ENCODE data around the gene PRPF40B. TPM values are rescaled to one million over a fixed set of nuclear protein-coding genes. Genes with fewer than 3 reads are reported as not detected.

The PRPF40B gene
- total and polyA plus RNA-seq, 2 experiments from 2014 or later: 11.1 to 30.1 TPM

DNA sequence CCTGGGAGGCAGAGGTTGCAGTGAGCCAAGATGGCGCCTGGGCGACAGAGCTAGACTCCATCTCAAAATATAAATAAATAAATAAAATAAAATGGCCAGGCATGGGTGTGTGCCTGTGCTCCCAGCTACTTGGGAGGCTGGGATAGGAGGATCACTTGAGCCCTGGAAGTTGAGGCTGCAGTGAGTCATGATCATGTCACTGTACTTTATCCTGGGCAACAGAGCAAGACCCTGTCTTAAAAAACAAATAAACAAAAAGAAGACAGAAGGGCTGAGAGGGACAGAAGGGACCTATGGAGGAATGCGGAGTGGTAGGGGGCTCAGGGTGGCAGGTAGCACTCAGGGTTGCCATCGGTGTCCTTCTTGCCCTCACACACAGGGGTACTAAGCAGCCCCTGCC, 40.8 kb downstream of the PRPF40B start:
- no peaks in the 10 kb centered on the region for H3K9me3 ChIP-seq (ENCODE audit: low read depth)
- WGBS (ENCODE audit: low lambda C conversion rate, missing lambda C conversion rate): 99% methylated on average over 4 of the region's 4 CpGs
- H3K4me2 ChIP-seq: no peak overlapping the region
- H2AFZ ChIP-seq: no peak overlapping the region
- H3K79me2 ChIP-seq: no peaks in the 10 kb centered on the region
- no peaks in the 10 kb centered on the region for H3K27me3 ChIP-seq
- H3K9me2 ChIP-seq (replicated peaks; ENCODE audit: insufficient read depth): no peaks in the 10 kb centered on the region
- no peak for DNase-seq (ENCODE audit: low spot score)
- H3K36me3 ChIP-seq (replicated peaks; ENCODE audit: insufficient read depth, low read depth): no peaks in the 10 kb centered on the region
- H3K4me1 ChIP-seq (ENCODE audit: insufficient read depth): peaks cover 10% of the 10 kb centered on the region
- H4K20me1 ChIP-seq (ENCODE audit: insufficient read depth, poor library complexity, severe bottlenecking): no peaks in the 10 kb centered on the region
- no peak for TF ChIP-seq EZH2phosphoT487 (IDR thresholded peaks at IDR 0.05; ENCODE audit: low read depth, severe bottlenecking, unreplicated experiment)
- TF ChIP-seq, protein P1, sequence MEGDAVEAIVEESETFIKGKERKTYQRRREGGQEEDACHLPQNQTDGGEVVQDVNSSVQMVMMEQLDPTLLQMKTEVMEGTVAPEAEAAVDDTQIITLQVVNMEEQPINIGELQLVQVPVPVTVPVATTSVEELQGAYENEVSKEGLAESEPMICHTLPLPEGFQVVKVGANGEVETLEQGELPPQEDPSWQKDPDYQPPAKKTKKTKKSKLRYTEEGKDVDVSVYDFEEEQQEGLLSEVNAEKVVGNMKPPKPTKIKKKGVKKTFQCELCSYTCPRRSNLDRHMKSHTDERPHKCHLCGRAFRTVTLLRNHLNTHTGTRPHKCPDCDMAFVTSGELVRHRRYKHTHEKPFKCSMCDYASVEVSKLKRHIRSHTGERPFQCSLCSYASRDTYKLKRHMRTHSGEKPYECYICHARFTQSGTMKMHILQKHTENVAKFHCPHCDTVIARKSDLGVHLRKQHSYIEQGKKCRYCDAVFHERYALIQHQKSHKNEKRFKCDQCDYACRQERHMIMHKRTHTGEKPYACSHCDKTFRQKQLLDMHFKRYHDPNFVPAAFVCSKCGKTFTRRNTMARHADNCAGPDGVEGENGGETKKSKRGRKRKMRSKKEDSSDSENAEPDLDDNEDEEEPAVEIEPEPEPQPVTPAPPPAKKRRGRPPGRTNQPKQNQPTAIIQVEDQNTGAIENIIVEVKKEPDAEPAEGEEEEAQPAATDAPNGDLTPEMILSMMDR (IDR thresholded peaks at IDR 0.05; ENCODE audit: poor library complexity): no peak
- no peak for TF ChIP-seq EZH2 (IDR thresholded peaks at IDR 0.05; ENCODE audit: borderline replicate concordance)
- H3K4me3 ChIP-seq: no peak overlapping the region
- no peak overlapping the region for H3K27ac ChIP-seq

DNA sequence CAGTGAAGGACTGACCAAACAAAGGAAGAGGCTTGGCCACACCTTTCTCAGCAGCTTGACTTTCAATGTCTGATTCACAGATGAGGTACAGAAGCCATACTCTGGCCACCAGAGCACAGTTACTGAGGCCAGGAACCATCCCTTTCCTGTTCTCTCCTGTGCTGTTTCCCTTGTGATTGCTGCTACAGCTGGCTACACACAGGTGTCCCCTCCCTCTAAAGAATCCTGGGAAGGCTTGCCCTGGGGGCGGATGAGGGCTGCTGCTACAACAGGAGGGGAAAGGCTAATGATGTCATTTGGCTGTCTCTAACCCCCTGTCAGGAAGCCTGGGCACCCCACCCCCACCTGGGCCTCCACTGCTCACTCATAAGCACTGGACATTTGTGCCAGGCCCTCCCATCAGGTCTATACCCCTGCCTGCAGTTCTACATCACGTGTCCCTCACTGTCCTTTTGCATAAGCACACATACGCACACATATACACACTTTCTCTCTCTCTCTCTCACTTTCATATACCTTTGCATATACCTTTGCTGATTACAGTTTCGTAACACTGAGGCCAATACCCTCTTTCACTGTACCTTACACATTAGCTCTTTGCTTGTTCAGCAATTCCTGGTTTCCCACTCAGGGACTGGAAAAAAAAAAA, 41.4 kb downstream of the PRPF40B start:
- no peaks in the 10 kb centered on the region for H3K9me3 ChIP-seq (ENCODE audit: low read depth)
- DNase-seq (ENCODE audit: low spot score): no peak
- WGBS (ENCODE audit: low lambda C conversion rate, missing lambda C conversion rate): 91% methylated on average over 4 of the region's 4 CpGs
- H3K36me3 ChIP-seq (replicated peaks; ENCODE audit: insufficient read depth, low read depth): no peaks in the 10 kb centered on the region
- no peak overlapping the region for H3K27ac ChIP-seq
- peaks cover 10% of the 10 kb centered on the region for H3K4me1 ChIP-seq (ENCODE audit: insufficient read depth)
- no peaks in the 10 kb centered on the region for H3K79me2 ChIP-seq
- no peak overlapping the region for H2AFZ ChIP-seq
- no peaks in the 10 kb centered on the region for H3K9me2 ChIP-seq (replicated peaks; ENCODE audit: insufficient read depth)
- no peaks in the 10 kb centered on the region for H3K27me3 ChIP-seq
- no peaks in the 10 kb centered on the region for H4K20me1 ChIP-seq (ENCODE audit: insufficient read depth, poor library complexity, severe bottlenecking)
- no peak for TF ChIP-seq EZH2phosphoT487 (IDR thresholded peaks at IDR 0.05; ENCODE audit: low read depth, severe bottlenecking, unreplicated experiment)
- no peak for TF ChIP-seq EZH2 (IDR thresholded peaks at IDR 0.05; ENCODE audit: borderline replicate concordance)
- TF ChIP-seq, protein P1 (IDR thresholded peaks at IDR 0.05; ENCODE audit: poor library complexity): no peak
- no peak overlapping the region for H3K4me2 ChIP-seq
- H3K4me3 ChIP-seq: no peak overlapping the region

DNA sequence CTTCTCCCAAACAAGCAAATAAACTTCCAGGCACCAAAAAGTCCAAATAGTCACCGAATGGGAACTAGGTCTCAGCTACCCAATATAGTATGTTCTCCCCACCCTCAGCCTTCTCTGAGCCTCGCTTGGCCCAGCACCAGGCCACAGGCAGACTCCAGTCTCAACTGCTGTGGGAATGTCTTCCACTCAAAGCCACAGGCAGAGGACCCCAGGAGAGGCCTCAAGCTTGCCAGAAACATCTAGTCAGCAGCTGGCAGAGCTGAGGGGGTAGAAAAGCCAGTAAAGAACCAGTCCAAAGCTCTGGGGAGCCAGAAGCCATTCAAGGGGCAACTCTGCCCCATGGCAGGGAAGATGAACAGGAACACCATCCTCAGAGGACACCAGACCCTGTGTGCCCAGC, 42.0 kb downstream of the PRPF40B start:
- Histone ChIP-seq H3K27me3 (no peaks in the 10 kb centered on the region), H3K4me1 (ENCODE audit: insufficient read depth) (peaks cover 10% of the 10 kb centered on the region), H3K36me3 (replicated peaks; ENCODE audit: insufficient read depth, low read depth) (no peaks in the 10 kb centered on the region), H2AFZ (no peak overlapping the region), H3K9me3 (ENCODE audit: low read depth) (no peaks in the 10 kb centered on the region), H3K4me2 (no peak overlapping the region), H3K79me2 (peaks cover 3% of the 10 kb centered on the region), H4K20me1 (ENCODE audit: insufficient read depth, poor library complexity, severe bottlenecking) (no peaks in the 10 kb centered on the region), H3K4me3 (no peak overlapping the region), H3K9me2 (replicated peaks; ENCODE audit: insufficient read depth) (no peaks in the 10 kb centered on the region), H3K27ac (no peak overlapping the region)
- TF ChIP-seq EZH2 (IDR thresholded peaks at IDR 0.05; ENCODE audit: borderline replicate concordance): no peak
- TF ChIP-seq EZH2phosphoT487 (IDR thresholded peaks at IDR 0.05; ENCODE audit: low read depth, severe bottlenecking, unreplicated experiment): no peak
- TF ChIP-seq, protein P1 (IDR thresholded peaks at IDR 0.05; ENCODE audit: poor library complexity): no peak
- no peak for DNase-seq (ENCODE audit: low spot score)
- WGBS (ENCODE audit: low lambda C conversion rate, missing lambda C conversion rate): 100% methylated on average over 2 of the region's 2 CpGs
